ENCODE measurements around the gene OVOL2.

- no peak for TF ChIP-seq CTCF (IDR thresholded peaks at IDR 0.05)
- no peak for TF ChIP-seq POLR2A (IDR thresholded peaks at IDR 0.05)
Measured at GRCh38 chr20:17999566-17999965, 58.1 kb downstream of the OVOL2 start.

All from upper lobe of left lung (tissue), 4 donors.